ENCODE measurements around the gene ZCCHC7. TPM values are rescaled to one million over a fixed set of nuclear protein-coding genes. Genes with fewer than 3 reads are reported as not detected.
"Not testable (repeated sequence)": the region's sequence is repeated elsewhere in the genome, so short reads cannot be mapped to it uniquely, and the experiment has no call there.

Gene ZCCHC7
- total and polyA plus RNA-seq, 9 donors = 11.1 to 20.3 (median 12.9) TPM

DNA sequence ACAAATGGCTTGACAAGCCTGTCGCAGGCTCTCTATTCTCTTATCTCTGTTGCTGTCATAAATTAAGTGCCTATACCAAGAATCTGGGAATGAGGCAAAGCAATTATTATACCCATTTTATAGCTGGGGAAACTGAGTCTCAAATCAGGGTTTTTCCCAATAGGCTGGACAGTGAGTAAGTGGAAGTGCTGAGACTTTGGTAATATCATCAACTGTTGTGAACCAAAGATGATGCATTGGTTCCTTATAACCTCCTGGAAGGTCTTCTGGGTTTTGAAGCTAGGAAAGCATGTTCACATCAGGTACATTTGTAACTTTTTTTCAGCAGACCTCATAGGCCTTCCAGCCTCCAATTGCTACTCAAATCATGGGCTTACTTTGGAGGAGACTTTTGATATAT is 25.6 kb upstream of the ZCCHC7 start:
- H3K27ac ChIP-seq (ENCODE audit: low read length) = no peak overlapping the region
- no peaks in the 10 kb centered on the region for H3K9me3 ChIP-seq (replicated peaks; ENCODE audit: control insufficient read depth, low read depth, low read length)
- H3K27me3 ChIP-seq (ENCODE audit: control insufficient read depth, insufficient read depth, low read length) = no peaks in the 10 kb centered on the region
- no peak for DNase-seq
- H3K4me3 ChIP-seq (ENCODE audit: low read length) = no peak overlapping the region
- WGBS (ENCODE audit: insufficient coverage) = no CpG with 5 or more reads among the region's 1 CpG
- no peaks in the 10 kb centered on the region for H3K4me1 ChIP-seq (ENCODE audit: control insufficient read depth, insufficient read depth, low read length)
- no peaks in the 10 kb centered on the region for H3K36me3 ChIP-seq (ENCODE audit: control insufficient read depth, insufficient read depth, low read length)

DNA sequence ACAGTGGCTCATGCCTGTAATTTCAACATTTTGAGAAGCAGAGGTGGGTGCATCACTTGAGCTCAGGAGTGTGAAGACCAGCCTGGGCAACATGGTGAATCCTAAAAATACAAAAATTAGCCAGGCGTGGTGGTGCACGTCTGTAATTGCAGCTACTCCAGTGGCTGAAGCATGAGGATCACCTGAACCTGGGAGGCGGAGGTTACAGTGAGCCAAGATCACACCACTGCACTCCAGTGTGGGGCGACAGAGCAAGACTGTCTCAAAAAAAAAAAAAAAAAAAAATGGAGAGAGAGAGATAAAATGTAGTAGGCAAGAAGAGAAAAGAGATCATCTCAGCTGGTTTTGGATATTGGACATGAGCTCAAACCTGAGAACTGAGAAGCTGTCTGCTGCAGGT is 23.7 kb upstream of the ZCCHC7 start:
- Histone ChIP-seq H3K4me3 (ENCODE audit: low read length) (no peak overlapping the region), H3K27ac (ENCODE audit: low read length) (no peak overlapping the region), H3K27me3 (ENCODE audit: control insufficient read depth, insufficient read depth, low read length) (no peaks in the 10 kb centered on the region), H3K9me3 (replicated peaks; ENCODE audit: control insufficient read depth, low read depth, low read length) (no peaks in the 10 kb centered on the region), H3K36me3 (ENCODE audit: control insufficient read depth, insufficient read depth, low read length) (no peaks in the 10 kb centered on the region), H3K4me1 (ENCODE audit: control insufficient read depth, insufficient read depth, low read length) (no peaks in the 10 kb centered on the region)
- WGBS (ENCODE audit: insufficient coverage) = 75% methylated on average over 2 of the region's 4 CpGs
- DNase-seq = no peak

DNA sequence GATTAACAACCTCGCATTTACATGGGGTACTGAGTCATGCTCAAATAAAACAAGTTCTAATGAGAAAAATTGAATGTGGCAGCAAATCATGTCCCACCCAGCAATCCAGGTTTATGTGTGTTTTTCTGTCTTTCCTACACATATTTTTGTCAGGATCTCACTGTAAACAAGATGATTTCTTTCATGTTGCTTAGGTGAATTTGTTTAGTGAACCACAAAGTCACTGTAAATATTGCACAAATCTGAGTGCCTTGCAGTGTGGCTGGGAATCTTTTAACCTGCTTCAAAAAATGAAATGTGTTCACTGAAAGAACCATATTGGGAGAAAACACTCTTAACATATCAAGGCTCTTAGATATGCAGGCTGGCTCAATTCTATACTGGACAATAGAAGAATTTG is 23.1 kb upstream of the ZCCHC7 start:
- Histone ChIP-seq H3K9me3 (replicated peaks; ENCODE audit: control insufficient read depth, low read depth, low read length) (no peaks in the 10 kb centered on the region), H3K36me3 (ENCODE audit: control insufficient read depth, insufficient read depth, low read length) (no peaks in the 10 kb centered on the region), H3K27me3 (ENCODE audit: control insufficient read depth, insufficient read depth, low read length) (no peaks in the 10 kb centered on the region), H3K27ac (ENCODE audit: low read length) (no peak overlapping the region), H3K4me1 (ENCODE audit: control insufficient read depth, insufficient read depth, low read length) (no peaks in the 10 kb centered on the region), H3K4me3 (ENCODE audit: low read length) (no peak overlapping the region)
- no peak for DNase-seq
- no CpG with 5 or more reads among the region's 1 CpG for WGBS (ENCODE audit: insufficient coverage)

DNA sequence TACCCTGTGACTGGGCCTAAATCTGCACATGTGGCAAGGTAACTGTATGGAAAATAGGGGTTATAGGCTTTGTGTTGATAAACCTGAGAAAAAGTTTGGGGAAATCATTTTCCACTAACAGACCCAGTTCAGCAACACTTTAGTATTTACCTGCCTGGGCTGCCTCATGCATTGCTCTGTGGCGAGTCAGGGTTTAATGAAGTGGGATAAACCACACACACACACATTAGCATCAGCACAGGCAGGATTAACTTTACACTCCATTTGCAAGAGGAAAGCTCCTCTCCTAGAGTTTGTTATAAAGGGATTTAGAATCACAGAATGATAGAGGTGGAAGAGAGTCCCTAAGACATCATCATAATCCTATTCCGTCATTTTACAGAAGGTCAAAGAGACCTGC is 20.0 kb upstream of the ZCCHC7 start:
- H3K4me1 ChIP-seq (ENCODE audit: control insufficient read depth, insufficient read depth, low read length) = no peaks in the 10 kb centered on the region
- H3K4me3 ChIP-seq (ENCODE audit: low read length) = no peak overlapping the region
- 80% methylated on average over 1 of the region's 2 CpGs for WGBS (ENCODE audit: insufficient coverage)
- no peak for DNase-seq
- H3K36me3 ChIP-seq (ENCODE audit: control insufficient read depth, insufficient read depth, low read length) = no peaks in the 10 kb centered on the region
- no peak overlapping the region for H3K27ac ChIP-seq (ENCODE audit: low read length)
- H3K9me3 ChIP-seq (replicated peaks; ENCODE audit: control insufficient read depth, low read depth, low read length) = no peaks in the 10 kb centered on the region
- no peaks in the 10 kb centered on the region for H3K27me3 ChIP-seq (ENCODE audit: control insufficient read depth, insufficient read depth, low read length)

DNA sequence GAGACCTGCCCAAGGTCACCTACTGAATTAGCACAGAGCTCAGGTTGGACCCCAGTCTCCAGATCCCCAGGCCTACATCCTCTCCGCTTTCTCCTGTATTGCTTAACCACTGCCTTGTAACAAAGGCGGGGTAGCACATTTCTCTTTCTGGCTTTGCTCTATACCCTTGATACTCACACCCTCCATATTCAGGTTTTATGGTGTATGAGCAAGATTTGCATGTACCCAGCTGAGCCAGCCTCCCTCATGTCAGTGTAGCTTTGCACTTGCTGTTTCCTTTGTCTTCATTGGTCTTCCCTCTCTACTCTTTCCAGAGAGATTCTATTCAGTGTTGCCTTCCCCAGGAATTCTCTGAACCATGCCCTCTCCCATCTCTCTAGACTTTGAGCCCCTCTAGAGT is 19.6 kb upstream of the ZCCHC7 start:
- Histone ChIP-seq H3K27me3 (ENCODE audit: control insufficient read depth, insufficient read depth, low read length) (no peaks in the 10 kb centered on the region), H3K4me3 (ENCODE audit: low read length) (no peak overlapping the region), H3K4me1 (ENCODE audit: control insufficient read depth, insufficient read depth, low read length) (no peaks in the 10 kb centered on the region), H3K36me3 (ENCODE audit: control insufficient read depth, insufficient read depth, low read length) (no peaks in the 10 kb centered on the region), H3K27ac (ENCODE audit: low read length) (no peak overlapping the region), H3K9me3 (replicated peaks; ENCODE audit: control insufficient read depth, low read depth, low read length) (no peaks in the 10 kb centered on the region)
- WGBS (ENCODE audit: insufficient coverage) = 100% methylated on average over 1 of the region's 2 CpGs
- no peak for DNase-seq

DNA sequence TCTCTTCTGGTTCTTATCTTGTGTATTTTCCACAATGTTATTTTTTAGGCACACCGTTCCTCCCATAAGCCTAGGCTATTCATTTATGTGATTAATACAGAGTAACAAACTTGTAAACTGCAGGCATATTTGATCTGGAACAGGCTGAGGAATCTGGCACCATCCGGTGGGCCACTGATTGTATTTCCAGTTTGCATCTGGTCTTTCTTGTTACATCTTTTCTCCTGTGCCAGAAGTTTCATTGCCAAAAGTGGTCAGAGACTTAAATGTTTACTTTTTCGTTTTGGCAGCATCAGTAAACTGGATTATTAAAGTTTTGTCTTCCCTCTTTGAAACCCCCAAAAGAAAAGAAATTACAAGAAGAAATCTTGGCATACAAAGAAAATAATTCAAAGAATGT is 17.9 kb upstream of the ZCCHC7 start:
- 40% methylated on average over 1 of the region's 3 CpGs for WGBS (ENCODE audit: insufficient coverage)
- peaks cover under 1% of the 10 kb centered on the region for H3K27me3 ChIP-seq (ENCODE audit: control insufficient read depth, insufficient read depth, low read length)
- peak; percentile 39 for DNase-seq
- H3K27ac ChIP-seq (ENCODE audit: low read length) = no peak overlapping the region
- H3K36me3 ChIP-seq (ENCODE audit: control insufficient read depth, insufficient read depth, low read length) = no peaks in the 10 kb centered on the region
- H3K4me1 ChIP-seq (ENCODE audit: control insufficient read depth, insufficient read depth, low read length) = no peaks in the 10 kb centered on the region
- H3K4me3 ChIP-seq (ENCODE audit: low read length) = no peak overlapping the region
- H3K9me3 ChIP-seq (replicated peaks; ENCODE audit: control insufficient read depth, low read depth, low read length) = no peaks in the 10 kb centered on the region

DNA sequence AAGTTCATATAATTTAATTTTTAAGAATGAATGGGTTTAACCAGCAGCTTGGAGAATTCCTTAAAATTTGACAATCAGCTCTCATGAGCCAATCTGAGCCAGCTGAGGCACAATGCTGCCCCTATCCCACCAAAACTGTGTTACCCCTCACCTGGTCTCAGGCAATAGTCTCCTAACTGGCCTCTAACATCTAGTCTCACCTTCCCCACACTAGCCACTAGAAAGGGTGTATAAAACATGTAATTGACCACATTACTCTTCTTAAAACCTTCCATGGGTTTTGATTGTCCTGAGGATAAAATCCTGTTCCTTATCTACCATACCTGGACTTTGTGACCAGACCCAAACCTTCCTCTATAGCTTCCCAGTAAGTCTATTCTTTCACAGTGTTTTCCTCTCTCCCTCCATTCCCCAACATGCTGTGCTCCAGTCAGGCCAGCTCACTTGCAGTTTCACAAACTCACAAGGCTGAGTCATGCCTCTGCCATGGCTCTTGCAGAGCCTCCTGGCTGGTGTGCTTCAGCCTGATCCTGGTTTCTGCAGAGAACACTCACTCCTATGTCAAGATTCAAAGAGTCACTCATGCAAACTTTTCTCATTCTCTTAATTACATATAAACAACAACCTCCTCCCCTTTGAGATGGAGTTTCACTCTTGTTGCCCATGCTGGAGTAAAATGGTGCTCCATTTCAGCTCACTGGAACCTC is 16.0 kb upstream of the ZCCHC7 start:
- H3K27ac ChIP-seq (ENCODE audit: low read length) = no peak overlapping the region
- no peak for DNase-seq
- peaks cover 2% of the 10 kb centered on the region for H3K27me3 ChIP-seq (ENCODE audit: control insufficient read depth, insufficient read depth, low read length)
- H3K36me3 ChIP-seq (ENCODE audit: control insufficient read depth, insufficient read depth, low read length) = no peaks in the 10 kb centered on the region
- no peak overlapping the region for H3K4me3 ChIP-seq (ENCODE audit: low read length)
- H3K4me1 ChIP-seq (ENCODE audit: control insufficient read depth, insufficient read depth, low read length) = no peaks in the 10 kb centered on the region
- peaks cover 2% of the 10 kb centered on the region for H3K9me3 ChIP-seq (replicated peaks; ENCODE audit: control insufficient read depth, low read depth, low read length)

DNA sequence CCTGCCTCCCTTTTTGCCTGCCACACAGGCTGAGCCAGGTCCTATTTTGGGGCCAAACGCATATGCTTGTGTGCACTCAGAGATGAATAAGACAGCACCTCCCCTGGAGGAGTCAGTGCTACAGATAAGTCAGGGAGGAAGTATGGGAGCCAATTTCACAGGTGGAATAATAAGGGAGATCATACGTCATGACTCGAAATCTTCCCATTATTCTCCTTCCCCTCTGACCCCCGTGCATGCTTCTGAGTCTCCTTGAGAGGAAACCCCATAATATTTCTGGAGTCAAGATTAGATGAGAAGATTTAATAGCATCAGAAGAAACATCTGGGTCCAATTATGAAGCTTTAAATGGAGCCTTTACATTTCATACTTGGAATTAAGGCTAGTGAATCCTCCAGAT is 15.1 kb upstream of the ZCCHC7 start:
- no peaks in the 10 kb centered on the region for H3K36me3 ChIP-seq (ENCODE audit: control insufficient read depth, insufficient read depth, low read length)
- no peak overlapping the region for H3K4me3 ChIP-seq (ENCODE audit: low read length)
- H3K4me1 ChIP-seq (ENCODE audit: control insufficient read depth, insufficient read depth, low read length) = no peaks in the 10 kb centered on the region
- H3K9me3 ChIP-seq (replicated peaks; ENCODE audit: control insufficient read depth, low read depth, low read length) = peaks cover 2% of the 10 kb centered on the region
- DNase-seq = no peak
- H3K27ac ChIP-seq (ENCODE audit: low read length) = no peak overlapping the region
- peaks cover 2% of the 10 kb centered on the region for H3K27me3 ChIP-seq (ENCODE audit: control insufficient read depth, insufficient read depth, low read length)
- 80% methylated on average over 1 of the region's 4 CpGs for WGBS (ENCODE audit: insufficient coverage)

DNA sequence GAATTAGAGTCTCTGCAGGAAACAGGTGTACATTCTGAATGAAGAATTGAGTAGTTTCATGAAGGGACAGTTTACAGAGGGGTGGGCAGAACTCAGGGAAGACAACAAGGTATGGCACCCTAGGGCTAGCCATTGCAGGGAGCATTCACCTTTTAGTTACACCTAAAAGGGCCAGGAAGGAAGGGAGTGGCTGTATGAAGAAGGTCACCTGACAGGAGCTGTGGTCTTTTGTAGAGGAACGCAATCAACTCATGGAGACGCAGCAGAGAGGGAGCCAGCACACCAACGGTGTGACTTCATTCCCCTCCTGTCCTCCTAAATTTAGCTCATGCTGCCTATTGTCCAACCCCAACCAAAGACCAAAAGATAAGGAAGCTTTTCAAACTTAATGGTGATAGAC is 12.7 kb upstream of the ZCCHC7 start:
- Histone ChIP-seq H3K36me3 (ENCODE audit: control insufficient read depth, insufficient read depth, low read length) (no peaks in the 10 kb centered on the region), H3K27ac (ENCODE audit: low read length) (no peak overlapping the region), H3K9me3 (replicated peaks; ENCODE audit: control insufficient read depth, low read depth, low read length) (peaks cover 2% of the 10 kb centered on the region), H3K27me3 (ENCODE audit: control insufficient read depth, insufficient read depth, low read length) (peaks cover 2% of the 10 kb centered on the region), H3K4me1 (ENCODE audit: control insufficient read depth, insufficient read depth, low read length) (no peaks in the 10 kb centered on the region), H3K4me3 (ENCODE audit: low read length) (no peak overlapping the region)
- no peak for DNase-seq
- WGBS (ENCODE audit: insufficient coverage) = no CpG with 5 or more reads among the region's 3 CpGs

DNA sequence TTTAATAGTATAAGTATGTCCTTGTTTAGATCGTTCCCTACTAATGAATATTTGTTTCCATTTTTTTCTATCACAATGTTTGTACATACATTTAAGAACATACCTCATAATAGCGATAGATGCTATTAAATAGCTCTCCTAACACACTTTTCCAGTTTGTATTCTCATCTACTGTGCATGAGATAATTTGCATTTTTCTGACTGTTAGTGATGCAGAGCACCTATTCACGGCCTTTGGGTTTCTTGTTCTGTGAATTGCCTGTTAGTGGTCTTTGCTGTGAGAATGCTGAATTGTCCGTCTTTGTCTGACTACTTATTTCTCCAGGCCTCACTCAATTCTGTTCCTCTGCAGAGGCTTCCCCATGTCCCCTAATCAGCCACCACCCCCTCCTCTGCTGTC is 5.9 kb upstream of the ZCCHC7 start:
- H3K4me3 ChIP-seq (ENCODE audit: low read length); H3K9me3 ChIP-seq (replicated peaks; ENCODE audit: control insufficient read depth, low read depth, low read length); H3K27me3 ChIP-seq (ENCODE audit: control insufficient read depth, insufficient read depth, low read length); H3K4me1 ChIP-seq (ENCODE audit: control insufficient read depth, insufficient read depth, low read length); H3K36me3 ChIP-seq (ENCODE audit: control insufficient read depth, insufficient read depth, low read length); DNase-seq; H3K27ac ChIP-seq (ENCODE audit: low read length): not testable (repeated sequence)
- no CpG with 5 or more reads among the region's 4 CpGs for WGBS (ENCODE audit: insufficient coverage)

DNA sequence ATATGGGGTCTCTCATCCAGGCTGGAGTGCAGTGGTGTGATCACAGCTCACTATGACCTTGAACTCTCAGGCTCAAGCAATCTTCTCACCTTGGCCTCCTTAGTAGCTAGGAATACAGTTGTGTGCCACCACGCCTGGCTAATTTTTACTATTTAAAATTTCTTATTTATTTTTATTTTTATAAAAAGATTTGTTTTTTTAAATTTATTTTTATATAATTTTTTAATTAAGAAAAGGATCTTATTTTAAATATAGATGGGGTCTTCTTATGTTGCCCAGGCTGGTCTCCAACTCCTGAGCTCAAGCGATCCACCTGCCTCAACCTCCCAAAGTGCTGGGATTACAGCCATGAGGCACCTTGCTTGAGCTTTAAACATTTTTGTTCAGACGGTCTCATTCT is 2.4 kb upstream of the ZCCHC7 start:
- Histone ChIP-seq H3K27ac (ENCODE audit: low read length) (no peak overlapping the region), H3K4me1 (ENCODE audit: control insufficient read depth, insufficient read depth, low read length) (peaks cover 6% of the 10 kb centered on the region), H3K4me3 (ENCODE audit: low read length) (no peak overlapping the region), H3K36me3 (ENCODE audit: control insufficient read depth, insufficient read depth, low read length) (no peaks in the 10 kb centered on the region), H3K9me3 (replicated peaks; ENCODE audit: control insufficient read depth, low read depth, low read length) (no peaks in the 10 kb centered on the region), H3K27me3 (ENCODE audit: control insufficient read depth, insufficient read depth, low read length) (peaks cover 2% of the 10 kb centered on the region)
- WGBS (ENCODE audit: insufficient coverage) = 86% methylated on average over 1 of the region's 3 CpGs
- no peak for DNase-seq

Data from muscle of leg (tissue), 11 donors.